Measurements from ENCODE around the gene EHD2.
"Not testable (repeated sequence)": the region's sequence is repeated elsewhere in the genome, so short reads cannot be mapped to it uniquely, and the experiment has no call there.

The EHD2 gene

GRCh38 chr19:47769534-47769933 lies 56.3 kb downstream of the EHD2 start:
- DNase-seq (ENCODE audit: low read depth) = no peak

- not testable (repeated sequence) for DNase-seq (ENCODE audit: low read depth)
Measured at GRCh38 chr19:47771291-47771690, 58.1 kb downstream of the EHD2 start.

GRCh38 chr19:47776568-47776967 lies 63.3 kb downstream of the EHD2 start:
- DNase-seq (ENCODE audit: low read depth) = no peak

GRCh38 chr19:47777245-47778048 lies 64.2 kb downstream of the EHD2 start:
- not testable (repeated sequence) for DNase-seq (ENCODE audit: low read depth)

GRCh38 chr19:47778049-47778953 lies 65.1 kb downstream of the EHD2 start, which contains the start of gene SELENOW:
TSS of gene SELENOW (plus strand) at chr19:47778703. CDS start at chr19:47778786, 83 bp downstream.
- peak; percentile 68 for DNase-seq (ENCODE audit: low read depth)

- DNase-seq (ENCODE audit: low read depth) = no peak
Measured at GRCh38 chr19:47778954-47779351, 65.7 kb downstream of the EHD2 start.

GRCh38 chr19:47779524-47780214 lies 66.4 kb downstream of the EHD2 start:
- DNase-seq (ENCODE audit: low read depth) = no peak

GRCh38 chr19:47780215-47780551 lies 67.0 kb downstream of the EHD2 start:
- DNase-seq (ENCODE audit: low read depth) = no peak

GRCh38 chr19:47781590-47782262 lies 68.5 kb downstream of the EHD2 start:
- no peak for DNase-seq (ENCODE audit: low read depth)

- DNase-seq (ENCODE audit: low read depth) = no peak
Measured at GRCh38 chr19:47786566-47786965, 73.3 kb downstream of the EHD2 start.

- not testable (repeated sequence) for DNase-seq (ENCODE audit: low read depth)
Measured at GRCh38 chr19:47787307-47787706, 74.1 kb downstream of the EHD2 start.

- not testable (repeated sequence) for DNase-seq (ENCODE audit: low read depth)
Measured at GRCh38 chr19:47789811-47790210, 76.6 kb downstream of the EHD2 start.

- peak; percentile 82 for DNase-seq (ENCODE audit: low read depth)
Measured at GRCh38 chr19:47790398-47790814, 77.2 kb downstream of the EHD2 start.

- no peak for DNase-seq (ENCODE audit: low read depth)
Measured at GRCh38 chr19:47792616-47793015, 79.4 kb downstream of the EHD2 start.
